NB4 (cell line): ENCODE data around the gene TCP1.
A peak's percentile ranks its signal among the peaks of the same experiment; 100 is the strongest.

ENCODE experiments used
- DNase-seq: peaks from one replicate; pipeline ENCODE4 v3.0.0; 2010; ENCODE audit warnings: low read depth
- H3K4me3 ChIP-seq: one replicate; pipeline ENCODE4 v1.5.1; 2011; ENCODE audit warnings: mild to moderate bottlenecking, low read depth, low read length, moderate library complexity
- CTCF ChIP-seq: IDR thresholded peaks from one replicate; pipeline ENCODE4 v1.5.1; 2012; ENCODE audit warnings: low read depth, low read length
- MAX ChIP-seq: IDR thresholded peaks from 2 replicates; pipeline ENCODE4 v1.6.1; 2011; ENCODE audit warnings: low read depth, low read length
- MYC ChIP-seq: IDR thresholded peaks from 2 replicates; pipeline ENCODE4 v1.6.1; 2011; ENCODE audit warnings: low read depth, low read length
- POLR2A ChIP-seq: IDR thresholded peaks from 2 replicates; pipeline ENCODE4 v1.6.1; 2011; ENCODE audit warnings: mild to moderate bottlenecking; ENCODE audit not compliant: insufficient read length; ENCODE audit errors: extremely low read depth

TCP1 gene

GRCh38 chr6:159833556-159833955 is 44.2 kb upstream of the TCP1 start:
- TF ChIP-seq CTCF: no peak
- no peak for TF ChIP-seq MYC
- no peak for TF ChIP-seq POLR2A
- TF ChIP-seq MAX: no peak
- no peak for DNase-seq

GRCh38 chr6:159832946-159833345 is 43.5 kb upstream of the TCP1 start:
- DNase-seq: no peak
- H3K4me3 ChIP-seq: no peak overlapping the region
- TF ChIP-seq MAX: no peak
- no peak for TF ChIP-seq POLR2A
- no peak for TF ChIP-seq CTCF
- no peak for TF ChIP-seq MYC

More at GRCh38 chr6:159833556-159833955, 44.2 kb upstream of the TCP1 start:
- no peak overlapping the region for H3K4me3 ChIP-seq

- DNase-seq: no peak
- TF ChIP-seq MYC (no peak), CTCF (no peak), POLR2A (no peak), MAX (no peak)
- H3K4me3 ChIP-seq: no peak overlapping the region
These were observed 41.9 kb upstream of the TCP1 start for GRCh38 chr6:159831373-159831679.

- DNase-seq: no peak
- TF ChIP-seq MYC (no peak), CTCF (no peak), MAX (no peak), POLR2A (no peak)
- no peak overlapping the region for H3K4me3 ChIP-seq
These were observed 41.3 kb upstream of the TCP1 start for GRCh38 chr6:159830501-159831372.

GRCh38 chr6:159829526-159829925 is 40.1 kb upstream of the TCP1 start:
- H3K4me3 ChIP-seq: no peak overlapping the region
- DNase-seq: peak; percentile 58
- no peak for TF ChIP-seq CTCF
- TF ChIP-seq MYC: no peak
- no peak for TF ChIP-seq POLR2A
- no peak for TF ChIP-seq MAX

GRCh38 chr6:159828074-159828473 is 38.7 kb upstream of the TCP1 start:
- DNase-seq: no peak
- no peak for TF ChIP-seq MAX
- no peak for TF ChIP-seq MYC
- no peak for TF ChIP-seq CTCF
- H3K4me3 ChIP-seq: no peak overlapping the region
